Measurements from ENCODE around the gene POM121L2. TPM values are rescaled to one million over a fixed set of nuclear protein-coding genes. Genes with fewer than 3 reads are reported as not detected.

The POM121L2 gene
- total and polyA plus RNA-seq, 2 of the 13 experiments (the other 11 are each of a cell fraction or from before 2014, with no cell fraction given) = not detected

GRCh38 chr6:27288136-27289044 lies 23.7 kb downstream of the POM121L2 start:
- no peaks in the 10 kb centered on the region for H4K20me1 ChIP-seq (ENCODE audit: insufficient read depth, low read length)
- DNase-seq (ENCODE audit: low spot score) = no peak
- ChIA-PET POLR2A (no interaction called here), CTCF (ENCODE audit: low intra/inter-chr PET ratio, low total read pairs) (no interaction called here)
- H3K36me3 ChIP-seq (replicated peaks in 1 of 2; ENCODE audit: control insufficient read depth in 1 of 2, insufficient read depth in 2 of 2, low read length in 2 of 2) = no peaks in the 10 kb centered on the region
- H2AFZ ChIP-seq (ENCODE audit: low read length) = no peak overlapping the region
- 24% methylated on average over 33 of the region's 33 CpGs for WGBS (ENCODE audit: low lambda C conversion rate)
- H3K79me2 ChIP-seq (ENCODE audit: insufficient read depth, low read length) = no peaks in the 10 kb centered on the region
- no peak overlapping the region for H3K27ac ChIP-seq (ENCODE audit: extremely low read length, insufficient read depth, low read length)
- intact Hi-C loops (cut with micrococcal nuclease; ENCODE audit: unreplicated experiment) = no loop called here
- peaks cover 40% of the 10 kb centered on the region for H3K4me1 ChIP-seq (ENCODE audit: insufficient read depth, low read length)
- FAIRE-seq = no peak
- H3K27me3 ChIP-seq (ENCODE audit: control insufficient read depth in 1 of 2, insufficient read depth in 2 of 2, low read length in 2 of 2) = peaks cover 8 to 66% of the 10 kb centered on the region in 2 experiments
- ATAC-seq = peak; percentile 48
- in situ Hi-C loops (cut with HindIII; ENCODE audit: extremely low pct_ligation_motif_present, low pct_unique_long_range_greater_than_20kb) = no loop called here
- peak overlapping the region; percentile 52 for H3K4me2 ChIP-seq (ENCODE audit: low read depth, low read length)
- no peaks in the 10 kb centered on the region for H3K9me3 ChIP-seq (ENCODE audit: low read length)
- H3K4me3 ChIP-seq (replicated peaks in 1 of 3; ENCODE audit: insufficient read depth in 1 of 3, low read depth in 2 of 3, low read length in 3 of 3) = peak overlapping the region in 2 of 3 experiments; percentile 20 to 41; a peak in 3 of 6 replicates
- TF ChIP-seq ZNF138 (CRISPR knock-in tag; IDR thresholded peaks at IDR 0.05; ENCODE audit: low read depth) (no peak), ZNF281 (CRISPR knock-in tag; IDR thresholded peaks at IDR 0.05; ENCODE audit: borderline replicate concordance) (peak; percentile 43; the same call in 1 of the 2 replicates), CENPX (CRISPR knock-in tag; IDR thresholded peaks at IDR 0.05) (no peak), ZBTB25 (CRISPR knock-in tag; IDR thresholded peaks at IDR 0.05) (no peak), BCL6 (CRISPR knock-in tag; IDR thresholded peaks at IDR 0.05) (peak; percentile 68), MLLT10 (CRISPR knock-in tag; IDR thresholded peaks at IDR 0.05) (no peak), EZH2 (conservative IDR thresholded peaks at IDR 0.05; ENCODE audit: low read depth, low read length) (peak; percentile 90), ZBTB21 (CRISPR knock-in tag; IDR thresholded peaks at IDR 0.05) (no peak), CBX2 (IDR thresholded peaks at IDR 0.05; ENCODE audit: low read depth, low read length) (no peak; the same call in 1 of the 2 replicates), CBX2 (CRISPR knock-in tag; IDR thresholded peaks at IDR 0.05; ENCODE audit: low read depth) (0 out of 2 replicates have a peak, but pooled peaks have one; percentile 69), E2F1 (CRISPR knock-in tag; IDR thresholded peaks at IDR 0.05) (no peak), CBX1 (IDR thresholded peaks at IDR 0.05; ENCODE audit: low read depth) (no peak), THRA (CRISPR knock-in tag; IDR thresholded peaks at IDR 0.05; ENCODE audit: borderline replicate concordance) (no peak), TP53 (CRISPR knock-in tag; conservative IDR thresholded peaks at IDR 0.05) (no peak), MEIS1 (CRISPR knock-in tag; IDR thresholded peaks at IDR 0.05; ENCODE audit: borderline replicate concordance) (no peak), NFRKB (IDR thresholded peaks at IDR 0.05) (no peak)
- no peak overlapping the region for H3K9ac ChIP-seq (ENCODE audit: insufficient read depth, low read depth, low read length)
- BruUV-seq (replicated peaks) = no TSS peak

Measured in HepG2 (cell line).